HG02798 (cell line): Measurements from ENCODE around the gene LIMS1.
A peak's percentile ranks its signal among the peaks of the same experiment; 100 is the strongest.
"Not testable (repeated sequence)": the region's sequence is repeated elsewhere in the genome, so short reads cannot be mapped to it uniquely, and the experiment has no call there.

Experiments used
- ATAC-seq: cut with Tn5 transposase; IDR thresholded peaks from one replicate; pipeline ENCODE4 v1.9.1; 2021; ENCODE audit warnings: mild to moderate bottlenecking; ENCODE audit not compliant: unreplicated experiment, poor library complexity

The LIMS1 gene, protein sequence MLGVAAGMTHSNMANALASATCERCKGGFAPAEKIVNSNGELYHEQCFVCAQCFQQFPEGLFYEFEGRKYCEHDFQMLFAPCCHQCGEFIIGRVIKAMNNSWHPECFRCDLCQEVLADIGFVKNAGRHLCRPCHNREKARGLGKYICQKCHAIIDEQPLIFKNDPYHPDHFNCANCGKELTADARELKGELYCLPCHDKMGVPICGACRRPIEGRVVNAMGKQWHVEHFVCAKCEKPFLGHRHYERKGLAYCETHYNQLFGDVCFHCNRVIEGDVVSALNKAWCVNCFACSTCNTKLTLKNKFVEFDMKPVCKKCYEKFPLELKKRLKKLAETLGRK

DNA sequence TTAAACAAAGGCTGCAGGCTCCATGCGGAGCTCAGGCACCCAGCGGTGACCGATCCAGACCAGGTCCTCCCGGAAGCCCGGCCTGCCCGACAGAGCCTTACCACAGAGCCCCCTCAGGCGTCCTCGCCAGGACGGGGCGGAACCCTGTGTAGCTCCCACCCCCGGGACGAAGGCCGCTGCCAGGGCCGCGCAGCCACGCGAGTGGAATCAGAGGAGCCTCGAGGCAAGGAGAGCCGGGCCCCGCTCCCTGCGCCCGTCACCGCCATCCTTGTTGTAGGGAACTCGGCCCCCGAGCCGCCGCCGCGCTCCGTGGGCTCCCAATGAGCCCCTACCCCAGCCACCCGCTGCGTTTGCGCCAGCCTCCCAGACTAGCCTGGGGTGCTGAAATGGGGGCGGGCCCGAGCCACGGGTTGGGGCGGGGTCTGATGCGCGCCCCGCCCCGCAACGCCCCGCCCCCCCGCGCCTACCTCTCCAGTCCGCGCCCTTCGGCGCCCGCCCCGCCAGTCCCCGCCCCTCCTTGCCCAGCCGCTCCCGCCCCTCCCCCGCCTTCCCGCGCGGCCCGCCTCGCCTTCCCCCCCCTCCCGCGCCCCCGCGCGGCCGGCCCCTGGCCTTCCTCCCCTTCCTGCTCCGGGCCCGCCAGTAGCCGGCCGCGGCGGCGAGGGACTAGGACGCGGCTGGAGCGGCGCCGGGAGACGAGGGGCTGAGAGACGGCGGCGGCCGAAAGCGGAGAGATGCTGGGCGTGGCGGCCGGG is at the start of gene LIMS1:
Gene LIMS1, plus strand, starts transcription at position 639 of the 752 bp plus-strand sequence. Its CDS starts 93 bp downstream, at position 732.
- peak; percentile 89 for ATAC-seq

DNA sequence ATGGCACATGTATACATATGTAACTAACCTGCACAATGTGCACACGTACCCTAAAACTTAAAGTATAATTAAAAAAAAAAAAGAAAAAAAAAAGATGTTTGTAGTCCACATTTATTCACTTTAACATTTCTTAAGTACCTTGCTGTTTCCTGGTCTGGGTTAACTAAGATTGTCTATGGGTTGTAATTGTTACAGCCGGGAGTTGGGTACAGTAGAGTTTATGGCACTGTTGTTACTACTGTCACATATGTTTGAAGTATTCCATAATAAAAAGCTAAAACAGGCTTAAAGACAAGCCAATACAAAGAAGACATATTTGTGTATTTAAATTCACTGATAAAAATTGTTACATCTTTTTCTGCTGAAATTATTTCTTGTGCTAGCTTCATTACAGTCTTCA is 49.0 kb upstream of the LIMS1 start:
- no peak for ATAC-seq

DNA sequence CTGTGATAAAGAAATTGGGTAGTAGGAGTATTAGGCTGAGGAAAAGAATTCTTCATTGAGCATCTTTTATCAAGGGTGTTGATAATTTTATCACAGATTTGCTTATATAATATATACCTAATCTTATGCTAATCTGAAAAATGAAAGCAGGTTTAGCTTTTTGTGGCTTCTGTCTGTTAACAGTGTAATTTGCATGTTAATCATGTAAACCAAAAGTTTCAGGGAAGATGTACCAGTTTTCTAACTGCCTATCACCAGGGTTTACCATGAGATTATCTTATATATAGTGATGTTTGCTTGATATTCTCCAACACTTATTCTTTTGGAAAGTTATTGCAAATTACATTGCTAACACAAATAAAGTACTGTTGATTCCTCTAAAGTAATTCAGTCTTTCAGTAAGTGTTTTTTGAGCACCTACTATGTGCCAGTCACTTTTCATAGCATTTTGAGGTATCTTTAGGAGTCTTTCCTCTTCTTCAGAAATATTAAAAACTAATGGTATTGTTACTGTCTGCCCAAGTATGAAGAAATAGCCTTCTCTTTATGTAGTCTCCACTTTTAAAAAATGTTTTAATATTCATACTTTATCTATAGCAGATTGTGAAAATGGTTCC is 43.7 kb upstream of the LIMS1 start:
- peak; percentile 53 for ATAC-seq

DNA sequence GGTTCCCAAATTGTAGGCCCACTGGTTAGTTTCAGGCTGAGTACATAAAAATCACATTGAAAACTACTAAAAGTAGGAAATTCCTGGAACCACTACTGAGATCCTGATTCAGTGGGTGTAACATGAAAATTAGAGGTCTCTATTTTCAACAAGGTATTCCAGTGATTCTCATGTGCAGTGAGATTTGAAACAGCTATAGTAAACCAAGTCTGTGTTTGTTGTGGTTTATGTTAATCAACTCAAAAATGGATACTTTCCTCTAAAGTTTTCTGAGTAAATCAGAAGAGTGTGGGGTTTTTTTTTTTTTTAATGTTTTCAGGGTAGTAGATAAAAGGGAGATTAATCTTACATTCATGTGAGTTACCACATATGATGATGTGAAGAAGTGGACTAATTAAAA is 42.4 kb upstream of the LIMS1 start:
- no peak for ATAC-seq

DNA sequence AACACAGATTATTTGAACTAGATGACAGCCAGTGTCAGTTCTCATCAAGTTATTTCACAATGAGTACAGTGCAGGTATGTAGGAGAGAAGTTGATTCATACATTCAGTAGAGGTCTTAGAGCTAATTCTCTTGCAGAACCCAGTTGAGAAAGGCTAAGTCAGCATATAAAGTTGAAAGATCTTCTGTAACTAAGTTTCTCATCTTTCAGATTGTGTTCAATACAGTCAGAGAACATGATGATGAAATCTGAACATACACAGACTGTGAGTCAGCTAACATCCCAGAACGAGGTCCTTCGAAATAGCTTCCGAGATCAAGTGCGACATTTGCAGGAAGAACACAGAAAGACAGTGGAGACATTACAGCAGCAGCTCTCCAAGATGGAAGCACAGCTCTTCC is 41.9 kb upstream of the LIMS1 start:
- no peak for ATAC-seq

DNA sequence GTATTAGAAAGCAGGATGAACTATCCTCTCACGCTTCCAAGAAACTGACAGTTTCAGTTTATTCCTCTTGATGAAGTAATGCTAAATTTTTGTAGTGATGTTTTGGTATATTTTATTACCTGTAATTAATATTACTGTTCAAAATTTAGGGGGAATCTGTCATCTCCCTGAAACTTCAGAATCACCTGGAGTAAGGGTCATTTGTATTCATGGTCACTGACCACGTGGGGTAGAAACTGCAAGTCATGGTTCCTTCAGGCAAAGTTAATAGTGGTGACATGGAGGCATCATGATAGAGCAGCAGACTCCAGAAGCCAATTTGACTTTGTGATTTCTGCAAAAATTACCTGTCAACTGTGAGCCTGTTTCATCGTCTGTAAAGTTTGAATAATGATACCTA is 38.1 kb upstream of the LIMS1 start:
- ATAC-seq = not testable (repeated sequence)

DNA sequence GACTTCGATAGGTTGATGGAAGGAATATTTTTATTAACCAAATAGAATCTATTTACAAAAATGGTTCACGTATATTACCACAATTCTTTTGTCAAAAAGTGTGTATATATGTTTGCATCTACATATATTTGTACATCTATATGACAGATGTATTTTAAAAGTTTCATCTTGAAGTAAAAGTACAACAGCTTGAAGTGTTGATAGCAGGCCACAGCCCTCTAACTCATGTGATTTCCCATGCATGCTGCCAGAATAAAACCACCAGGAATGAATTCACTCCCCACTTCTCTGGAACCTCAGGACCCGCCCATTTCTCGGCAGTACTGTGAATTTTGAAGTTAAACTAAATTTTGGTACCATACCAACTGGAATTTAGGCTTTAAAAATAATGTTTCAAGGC is 26.6 kb upstream of the LIMS1 start:
- not testable (repeated sequence) for ATAC-seq

DNA sequence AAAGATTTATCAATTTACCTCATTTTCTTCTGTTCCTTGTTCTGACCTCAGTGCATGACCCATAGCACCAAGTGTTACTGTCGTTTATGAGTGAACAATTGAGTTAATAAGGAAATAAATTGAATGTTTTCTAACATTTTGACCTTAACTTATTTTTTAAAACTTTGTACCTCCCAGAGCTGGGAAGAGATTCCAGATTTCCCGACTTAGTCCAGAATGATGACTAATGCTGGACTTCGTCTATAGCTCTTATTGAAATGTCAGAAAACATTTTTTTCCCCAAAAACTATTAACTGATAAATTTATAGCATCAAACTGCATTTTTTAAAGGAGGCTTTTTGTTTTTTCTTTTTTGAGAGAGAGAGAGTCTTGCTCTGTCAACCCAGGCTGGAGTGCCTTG is 21.8 kb upstream of the LIMS1 start:
- not testable (repeated sequence) for ATAC-seq

DNA sequence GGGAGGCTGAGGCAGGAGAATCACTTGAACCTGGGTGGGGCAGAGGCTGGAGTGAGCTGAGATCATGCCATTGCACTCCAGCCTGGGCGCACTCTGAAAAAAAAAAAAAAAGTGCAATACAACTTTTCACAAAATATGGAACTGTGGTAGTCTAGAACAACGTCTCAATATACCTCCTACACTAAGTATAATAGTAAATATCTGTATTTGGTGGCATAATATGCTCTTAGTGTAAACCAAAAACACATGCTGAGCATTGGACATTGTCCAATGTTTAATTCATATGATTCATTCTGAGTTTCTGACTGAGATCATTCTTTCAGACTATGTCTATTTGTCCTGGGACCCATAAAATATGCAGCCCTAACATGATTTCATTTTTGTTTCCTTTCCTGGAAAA is 19.8 kb upstream of the LIMS1 start:
- not testable (repeated sequence) for ATAC-seq

DNA sequence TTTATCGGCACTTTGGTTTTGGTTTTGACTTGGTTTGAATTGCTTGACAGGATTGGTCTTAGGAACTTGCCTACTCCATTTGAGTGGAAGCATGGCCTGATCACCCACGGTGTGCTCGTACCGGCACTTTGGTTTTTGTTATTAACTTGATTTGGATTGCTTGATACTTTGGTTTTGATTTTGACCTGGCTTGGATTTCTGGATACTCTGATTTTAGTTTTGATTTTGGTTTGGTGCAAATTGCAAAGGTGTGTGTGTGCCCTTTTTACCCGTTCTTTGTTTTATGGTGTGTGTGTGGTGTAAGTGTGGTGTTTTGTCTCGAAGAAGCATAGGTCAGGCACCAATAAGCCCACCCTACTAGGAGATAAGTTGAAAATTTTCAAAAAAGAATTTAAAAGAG is 9.6 kb upstream of the LIMS1 start:
- ATAC-seq = not testable (repeated sequence)

DNA sequence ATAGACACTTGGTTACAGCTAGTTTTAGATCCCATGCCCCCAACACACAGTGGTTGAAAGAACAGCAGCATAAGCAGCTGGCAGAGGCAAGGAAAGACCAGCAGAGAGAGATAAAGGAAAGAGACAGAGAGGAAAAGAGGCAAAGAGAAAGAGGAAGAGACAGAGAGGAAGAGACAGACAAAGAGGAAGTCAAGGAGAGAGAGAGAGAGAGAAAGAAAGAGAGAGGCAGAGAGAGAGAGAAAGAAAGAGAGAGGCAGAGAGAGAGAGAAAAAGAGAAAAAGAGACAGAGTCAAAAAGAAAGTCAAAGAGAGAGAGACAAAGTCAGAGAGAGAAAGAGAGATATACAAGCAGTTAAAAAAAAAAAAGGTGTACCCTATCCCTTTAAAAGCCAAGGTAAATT is 9.0 kb upstream of the LIMS1 start:
- ATAC-seq = not testable (repeated sequence)

DNA sequence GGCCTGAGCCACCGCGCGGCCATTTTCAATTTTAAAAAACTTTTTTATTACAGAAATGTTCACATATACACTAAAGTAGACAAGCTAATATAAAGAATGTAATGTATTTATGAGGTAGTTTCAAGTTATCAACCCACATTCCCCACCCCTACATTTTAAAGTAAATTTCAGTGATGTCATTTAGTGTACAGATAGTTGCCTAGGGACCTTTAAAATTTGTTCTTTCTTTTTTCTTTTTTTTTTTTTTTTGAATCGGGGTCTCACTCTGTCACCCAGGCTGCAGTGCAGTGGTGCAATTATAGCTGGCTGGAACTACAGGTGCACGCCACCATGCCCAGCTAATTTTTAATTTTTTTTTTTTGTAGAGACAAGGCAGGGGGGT is 2.6 kb upstream of the LIMS1 start:
- no peak for ATAC-seq

DNA sequence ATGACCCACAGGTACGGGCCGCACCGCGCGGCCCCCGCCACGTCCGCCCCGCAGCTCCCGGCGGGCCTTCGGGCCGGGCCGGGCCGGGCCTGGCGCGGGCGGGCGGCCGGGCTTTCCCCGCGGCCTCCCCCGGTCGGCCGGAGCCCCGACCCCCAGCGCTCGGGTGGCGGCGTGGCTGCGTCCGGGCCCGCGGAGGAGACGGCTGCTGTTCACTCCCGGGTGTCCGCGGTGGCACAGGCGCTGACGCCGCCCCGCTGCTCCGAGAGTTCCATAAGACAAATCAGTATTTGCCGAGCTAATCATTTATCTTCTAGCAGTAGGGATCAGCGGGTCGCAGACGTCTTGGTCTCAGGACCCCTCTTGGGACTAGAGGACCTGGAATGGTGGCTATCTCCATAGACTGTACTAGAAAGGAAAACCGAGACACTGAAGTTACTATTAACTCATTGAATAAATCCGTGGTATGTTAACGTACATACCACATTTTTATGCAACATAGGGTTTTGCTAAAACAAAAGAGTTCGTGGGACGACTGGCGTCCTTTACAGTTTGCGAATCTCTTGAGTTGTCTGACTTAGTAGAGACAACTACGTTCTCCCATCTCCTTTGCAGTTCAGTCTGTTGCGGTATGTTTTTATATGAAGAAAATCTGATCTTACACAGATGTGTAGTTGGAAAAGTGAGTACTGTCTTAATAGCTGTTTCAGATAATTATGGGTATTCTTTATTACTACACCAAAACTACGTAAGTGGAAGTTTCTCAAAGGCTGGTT is 500 bp downstream of the LIMS1 start:
- ATAC-seq = peak; percentile 36

DNA sequence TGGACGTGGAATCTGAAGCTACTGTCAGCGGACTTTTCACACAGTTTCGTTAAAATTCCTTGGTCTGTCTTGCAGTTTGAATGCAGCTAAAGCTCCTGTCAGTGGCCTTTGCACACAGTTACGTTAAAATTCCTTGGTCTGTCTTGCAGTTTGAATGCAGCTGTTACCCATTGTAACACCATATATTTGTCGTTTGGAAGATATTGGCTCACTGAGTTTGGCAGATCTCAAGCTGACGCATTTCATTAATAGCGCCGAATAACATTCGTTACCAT is 1.0 kb downstream of the LIMS1 start:
- no peak for ATAC-seq

DNA sequence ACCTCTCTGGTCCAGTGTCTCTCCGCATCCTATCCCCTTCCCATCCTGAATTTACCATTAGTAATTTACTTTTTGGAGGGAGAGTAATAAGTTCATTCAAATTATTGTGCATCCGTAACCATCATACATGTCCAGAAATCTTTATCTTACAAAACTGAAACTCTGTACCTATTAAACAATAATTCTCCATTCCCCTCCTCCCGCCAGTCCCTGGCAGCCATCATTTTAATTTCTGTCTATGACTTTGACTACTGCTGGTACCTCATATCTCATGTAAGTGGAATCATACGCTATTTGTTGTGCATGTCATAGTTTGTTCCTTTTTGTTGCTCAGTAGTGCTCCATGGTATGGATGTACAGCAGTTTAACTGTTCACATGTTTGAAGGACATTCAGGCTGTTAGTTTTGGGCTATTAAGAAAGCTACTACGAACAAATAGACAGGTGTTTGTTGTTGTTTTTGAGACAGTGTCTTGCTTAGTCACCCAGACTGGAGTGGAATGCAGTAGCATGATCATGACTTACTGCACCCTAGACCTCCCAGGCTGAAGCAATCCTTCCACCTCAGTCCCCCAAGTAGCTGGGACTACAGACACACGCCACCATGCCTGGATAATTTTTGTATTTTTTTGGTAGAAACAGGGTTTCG is 2.0 kb downstream of the LIMS1 start:
- no peak for ATAC-seq

DNA sequence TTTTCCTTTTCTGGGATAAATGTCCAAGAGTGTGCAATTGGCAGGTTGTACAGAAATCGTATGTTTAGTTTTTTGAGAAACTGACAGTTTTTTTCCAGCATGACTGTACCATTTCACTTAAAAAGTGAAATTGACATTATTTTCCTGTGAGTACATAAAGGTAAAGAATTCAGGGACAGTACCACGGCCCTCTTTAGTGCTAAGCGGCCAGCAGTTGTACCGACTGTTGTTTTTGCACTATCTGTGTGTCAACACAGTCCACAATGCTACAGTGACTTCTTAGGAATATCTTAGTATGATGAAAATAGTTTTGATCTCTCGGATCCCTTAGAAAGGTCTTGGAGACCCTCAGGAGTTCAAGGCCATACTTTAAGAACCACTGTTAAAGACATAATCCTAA is 2.6 kb downstream of the LIMS1 start:
- ATAC-seq = no peak

DNA sequence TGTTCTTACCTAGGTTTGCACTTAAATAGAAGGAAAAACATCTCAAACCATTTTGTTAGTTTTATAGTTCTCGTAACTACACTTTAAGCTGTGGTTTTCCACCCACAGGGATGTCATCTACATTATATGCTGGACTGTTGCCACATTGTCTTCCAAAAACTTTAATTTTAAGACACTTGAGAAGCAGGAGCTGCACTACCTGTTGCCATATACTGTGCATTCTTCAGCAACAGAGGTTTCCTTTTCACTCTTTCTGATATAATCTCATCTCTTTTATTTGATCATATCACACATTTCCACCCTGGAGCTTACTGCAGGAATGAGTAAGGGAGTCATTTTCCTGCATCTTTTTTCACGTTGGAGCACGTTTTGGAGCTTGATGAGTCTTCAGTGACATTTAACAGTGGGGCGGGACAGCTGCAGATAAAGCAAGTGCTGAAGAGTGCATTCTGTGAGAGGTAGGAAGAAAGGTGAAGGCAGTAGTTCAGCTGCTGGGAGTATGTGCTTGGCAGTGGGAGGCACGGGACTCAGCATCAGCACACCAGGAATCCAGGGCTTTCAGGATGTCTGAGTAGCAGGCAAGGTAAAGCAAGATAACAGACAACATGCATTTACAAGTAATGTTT is 3.8 kb downstream of the LIMS1 start:
- ATAC-seq = no peak

DNA sequence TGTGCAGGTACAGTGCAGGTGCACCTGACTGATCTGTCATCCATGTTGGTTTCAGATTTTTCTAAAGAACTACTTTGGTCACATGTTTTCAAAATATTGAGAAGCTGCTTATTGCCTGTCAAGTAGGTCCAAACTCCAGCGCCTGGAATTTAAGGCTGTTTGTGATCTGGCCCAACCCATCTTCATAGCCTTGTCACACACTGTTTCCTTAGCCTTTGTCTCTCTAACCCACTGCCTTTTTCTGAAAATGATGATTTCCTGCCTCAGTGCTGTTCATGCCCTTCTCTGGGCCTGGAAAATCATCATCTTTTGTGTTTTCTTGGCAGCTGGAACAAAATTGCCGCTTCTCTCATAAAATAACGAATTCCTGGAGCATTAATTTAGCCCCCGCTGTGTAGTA is 7.2 kb downstream of the LIMS1 start:
- ATAC-seq = no peak

DNA sequence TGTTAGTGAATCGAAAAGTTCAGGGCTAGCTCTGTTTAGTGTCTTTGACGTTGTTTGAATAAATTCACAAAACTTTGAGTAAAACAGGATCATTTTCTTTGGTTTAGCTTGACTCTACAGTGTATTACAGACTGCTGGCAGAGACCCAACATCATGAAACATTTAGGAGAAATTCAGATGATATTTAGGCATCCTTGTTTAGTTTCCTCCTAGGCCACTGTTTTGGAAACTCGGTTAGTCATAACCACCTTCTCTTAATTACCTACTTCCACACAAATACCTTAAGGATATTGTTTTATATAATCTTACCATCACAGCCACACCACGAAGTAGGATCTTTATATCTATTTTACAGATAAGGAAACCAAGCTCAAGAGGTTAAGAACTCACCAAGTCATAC is 7.8 kb downstream of the LIMS1 start:
- no peak for ATAC-seq

DNA sequence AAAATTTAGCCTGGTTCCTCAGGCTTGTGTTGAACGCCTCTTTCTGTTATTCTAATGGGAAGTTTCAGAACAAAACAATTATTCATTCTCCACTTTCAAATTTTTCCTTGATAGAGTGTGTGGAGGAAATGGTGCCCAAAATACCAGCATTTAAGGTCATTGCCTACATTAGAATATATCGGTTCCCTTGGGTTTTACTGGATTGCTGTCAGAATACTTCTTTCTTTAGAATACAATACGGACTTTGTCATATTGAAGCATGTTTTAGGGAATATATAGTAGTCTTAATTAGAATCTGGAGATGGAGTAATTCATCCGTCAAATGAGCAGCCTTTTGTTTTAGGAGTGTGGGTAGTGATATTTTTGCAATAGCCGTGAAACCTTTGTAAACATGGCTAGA is 13.3 kb downstream of the LIMS1 start:
- no peak for ATAC-seq
